ENCODE results near the gene YWHAB.

GRCh38 chr20:44912189-44912588, 26.7 kb downstream of the YWHAB start:
- TF ChIP-seq CTCF (IDR thresholded peaks at IDR 0.05 in 2 of 3, conservative IDR thresholded peaks at IDR 0.05 in 1 of 3; ENCODE audit: control insufficient read depth in 2 of 3, extremely low read depth in 1 of 3, insufficient read depth in 1 of 3, low read depth in 3 of 3, low read length in 3 of 3): no peak
- no peak for TF ChIP-seq MTA2 (IDR thresholded peaks at IDR 0.05; ENCODE audit: low read depth)
- TF ChIP-seq, protein P1, sequence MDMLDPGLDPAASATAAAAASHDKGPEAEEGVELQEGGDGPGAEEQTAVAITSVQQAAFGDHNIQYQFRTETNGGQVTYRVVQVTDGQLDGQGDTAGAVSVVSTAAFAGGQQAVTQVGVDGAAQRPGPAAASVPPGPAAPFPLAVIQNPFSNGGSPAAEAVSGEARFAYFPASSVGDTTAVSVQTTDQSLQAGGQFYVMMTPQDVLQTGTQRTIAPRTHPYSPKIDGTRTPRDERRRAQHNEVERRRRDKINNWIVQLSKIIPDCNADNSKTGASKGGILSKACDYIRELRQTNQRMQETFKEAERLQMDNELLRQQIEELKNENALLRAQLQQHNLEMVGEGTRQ (IDR thresholded peaks at IDR 0.05; ENCODE audit: borderline replicate concordance, low read depth, low read length): no peak
